WTC11 (cell line): Measurements from ENCODE around the gene LTF. TPM values are rescaled to one million over a fixed set of nuclear protein-coding genes. Genes with fewer than 3 reads are reported as not detected.

Experiments used
- ATAC-seq: fragments of 200-7000 bp; cut with Tn5 transposase; 2 replicates; pipeline ENCODE4 v1.10.0; 2021; ENCODE audit warnings: mild to moderate bottlenecking, moderate library complexity
- CTCF ChIA-PET: fragments of 300-600 bp; sonication (Branson Sonifier 250); formaldehyde crosslinking; loops from one replicate; lab custom pipeline; 2021; ENCODE audit warnings: antibody characterized with exemption; lab: Charles Lee
- POLR2A ChIA-PET: fragments of 350-600 bp; sonication (Branson Sonifier 250); formaldehyde crosslinking; loops from one replicate; lab custom pipeline; 2021; ENCODE audit warnings: antibody characterized with exemption; lab: Charles Lee
- DNase-seq: peaks from one replicate; pipeline ENCODE4 v3.0.0; 2021; ENCODE audit warnings: low spot score
- H3K27ac Mint-ChIP-seq: 2 replicates; pipeline ENCODE4 v1.8.0; 2021; ENCODE audit warnings: mixed read lengths
- H3K27me3 Mint-ChIP-seq: 2 replicates; pipeline ENCODE4 v1.8.0; 2021; ENCODE audit warnings: low read depth, mild to moderate bottlenecking, moderate library complexity, mixed read lengths
- H3K36me3 Mint-ChIP-seq: 2 replicates; pipeline ENCODE4 v1.8.0; 2021; ENCODE audit warnings: mixed read lengths
- H3K4me1 Mint-ChIP-seq: 2 replicates; pipeline ENCODE4 v1.8.0; 2022; ENCODE audit warnings: mixed read lengths
- H3K4me3 Mint-ChIP-seq: 2 replicates; pipeline ENCODE4 v1.8.0; 2021; ENCODE audit warnings: mild to moderate bottlenecking, moderate library complexity, mixed read lengths
- H3K9me3 Mint-ChIP-seq: 2 replicates; pipeline ENCODE4 v1.8.0; 2021; ENCODE audit warnings: mixed read lengths
- ATF1 ChIP-seq: sonication (generic); formaldehyde crosslinking; IDR thresholded peaks from 2 replicates; pipeline ENCODE4 v1.8.1; 2023; ENCODE audit warnings: mild to moderate bottlenecking, moderate library complexity, missing genetic modification reagents
- ATF6 ChIP-seq: sonication (generic); formaldehyde crosslinking; IDR thresholded peaks from 2 replicates; pipeline ENCODE4 v1.8.1; 2023; ENCODE audit warnings: mild to moderate bottlenecking, missing genetic modification reagents
- CREB1 ChIP-seq: sonication (generic); formaldehyde crosslinking; IDR thresholded peaks from 2 replicates; pipeline ENCODE4 v1.8.0; 2023; ENCODE audit warnings: mild to moderate bottlenecking, missing genetic modification reagents
- CREM ChIP-seq: sonication (generic); formaldehyde crosslinking; IDR thresholded peaks from 2 replicates; pipeline ENCODE4 v1.8.1; 2022; ENCODE audit warnings: mild to moderate bottlenecking, missing genetic modification reagents, moderate library complexity
- CTCF ChIP-seq: fragments of 200-600 bp; IDR thresholded peaks from 2 replicates; pipeline ENCODE4 v1.8.0; 2022; ENCODE audit warnings: antibody characterized with exemption
- E2F5 ChIP-seq: sonication (generic); formaldehyde crosslinking; IDR thresholded peaks from 2 replicates; pipeline ENCODE4 v1.8.1; 2022; ENCODE audit warnings: mild to moderate bottlenecking, moderate library complexity, missing genetic modification reagents
- EMX1 ChIP-seq: fragments of 250-450 bp; sonication (Bioruptor Pico); IDR thresholded peaks from 2 replicates; pipeline ENCODE4 v1.8.0; 2021; ENCODE audit warnings: mild to moderate bottlenecking
- FOXJ3 ChIP-seq: sonication (generic); formaldehyde crosslinking; IDR thresholded peaks from 2 replicates; pipeline ENCODE4 v1.9.0; 2021; ENCODE audit warnings: missing genetic modification reagents, mild to moderate bottlenecking, borderline replicate concordance
- FOXP4 ChIP-seq: sonication (generic); formaldehyde crosslinking; IDR thresholded peaks from 2 replicates; pipeline ENCODE4 v1.8.0; 2022; ENCODE audit warnings: mild to moderate bottlenecking, missing genetic modification reagents
- HMGA2 ChIP-seq: fragments of 250-450 bp; sonication (Bioruptor Pico); IDR thresholded peaks from 2 replicates; pipeline ENCODE4 v1.4.0; 2021; ENCODE audit warnings: mild to moderate bottlenecking, moderate library complexity
- MXD4 ChIP-seq: fragments of 250-450 bp; sonication (Bioruptor Pico); IDR thresholded peaks from 2 replicates; pipeline ENCODE4 v1.8.0; 2021; ENCODE audit warnings: mild to moderate bottlenecking, moderate library complexity, borderline replicate concordance
- NFYB ChIP-seq: sonication (generic); formaldehyde crosslinking; conservative IDR thresholded peaks from 2 replicates; pipeline ENCODE4 v1.8.0; 2022; ENCODE audit warnings: low read depth, missing genetic modification reagents
- PREB ChIP-seq: sonication (generic); formaldehyde crosslinking; IDR thresholded peaks from 2 replicates; pipeline ENCODE4 v1.8.1; 2022; ENCODE audit warnings: mild to moderate bottlenecking, missing genetic modification reagents, moderate library complexity, borderline replicate concordance
- SMAD4 ChIP-seq: sonication (generic); formaldehyde crosslinking; IDR thresholded peaks from 2 replicates; pipeline ENCODE4 v1.8.0; 2022; ENCODE audit warnings: mild to moderate bottlenecking, missing genetic modification reagents
- STAT6 ChIP-seq: sonication (generic); formaldehyde crosslinking; conservative IDR thresholded peaks from 2 replicates; pipeline ENCODE4 v1.8.1; 2023; ENCODE audit warnings: mild to moderate bottlenecking, low read depth, missing genetic modification reagents, moderate library complexity
- TEAD4 ChIP-seq: sonication (generic); formaldehyde crosslinking; IDR thresholded peaks from 2 replicates; pipeline ENCODE4 v1.8.0; 2022; ENCODE audit warnings: mild to moderate bottlenecking, missing genetic modification reagents
- ZNF138 ChIP-seq: sonication (generic); formaldehyde crosslinking; conservative IDR thresholded peaks from 2 replicates; pipeline ENCODE4 v1.8.1; 2022; ENCODE audit warnings: mild to moderate bottlenecking, moderate library complexity, missing genetic modification reagents
- ZNF396 ChIP-seq: fragments of 250-450 bp; sonication (Bioruptor Pico); IDR thresholded peaks from 2 replicates; pipeline ENCODE4 v1.8.0; 2021; ENCODE audit warnings: mild to moderate bottlenecking, moderate library complexity, borderline replicate concordance
- ZNF423 ChIP-seq: fragments of 250-450 bp; sonication (Bioruptor Pico); IDR thresholded peaks from 2 replicates; pipeline ENCODE4 v2.1.2; 2022; ENCODE audit warnings: mild to moderate bottlenecking, moderate library complexity
- ZNF671 ChIP-seq: fragments of 250-450 bp; sonication (Bioruptor Pico); IDR thresholded peaks from 2 replicates; pipeline ENCODE4 v1.8.0; 2021; ENCODE audit warnings: mild to moderate bottlenecking
- total RNA-seq: library from RNA; stranded (reverse); gene quantifications from 3 replicates; pipeline ENCODE4 v1.2.3, GENCODE V29; 2021

LTF gene
- total RNA-seq, 1 experiment from 2014 or later = 0.22 TPM

- H3K27ac Mint-ChIP-seq = no peak overlapping the region
- TF ChIP-seq NFYB (CRISPR knock-in tag) (no peak), ATF6 (CRISPR knock-in tag) (no peak), E2F5 (CRISPR knock-in tag) (no peak), FOXP4 (CRISPR knock-in tag) (no peak), ZNF671 (CRISPR knock-in tag) (no peak), TEAD4 (no peak), ZNF396 (CRISPR knock-in tag) (no peak), FOXJ3 (CRISPR knock-in tag) (no peak), CTCF (no peak), HMGA2 (no peak), EMX1 (CRISPR knock-in tag) (no peak), STAT6 (no peak), ATF1 (CRISPR knock-in tag) (no peak), CREB1 (CRISPR knock-in tag) (no peak), CREM (CRISPR knock-in tag) (no peak), MXD4 (CRISPR knock-in tag) (no peak), ZNF138 (no peak), PREB (CRISPR knock-in tag) (no peak), ZNF423 (CRISPR knock-in tag) (no peak), SMAD4 (no peak)
- H3K9me3 Mint-ChIP-seq = peaks cover 17% of the 10 kb centered on the region
- ChIA-PET CTCF (interaction anchor here (0.6 to 4.3 kb wide), 11 partner anchors 13 to 445 kb away, joined by 3 to 65 read pairs (median 3); partner anchors contain the start of genes ALS2CL and PRSS50), POLR2A (interaction anchor here (0.6 kb wide), 1 partner anchor 497 kb away, joined by 4 read pairs; no protein-coding TSS in a partner anchor)
- no peak for ATAC-seq
- H3K4me3 Mint-ChIP-seq = peak overlapping the region; percentile 56; the same call in 1 of the 2 replicates
- no peak for DNase-seq
- peaks cover 7% of the 10 kb centered on the region for H3K36me3 Mint-ChIP-seq
- H3K27me3 Mint-ChIP-seq = peaks cover 42% of the 10 kb centered on the region
- H3K4me1 Mint-ChIP-seq = peaks cover 3% of the 10 kb centered on the region
These were observed 850 bp downstream of the LTF start for GRCh38 chr3:46463868-46464241.
